Adrenal gland (tissue), 12 donors: ENCODE data around the gene CAMK2G. TPM values are rescaled to one million over a fixed set of nuclear protein-coding genes. Genes with fewer than 3 reads are reported as not detected.

Experiments
- DNase-seq, 7 donors: peaks; one replicate each; pipeline ENCODE4 v3.0.0-alpha.2; 2019 to 2020
- H3K27ac ChIP-seq, 5 donors: fragments of 200-600 bp; sonication (generic) in 4 of 5; 1 replicate in 3 of 5; 2 replicates in 2 of 5; pipeline versions ENCODE4 v1.5.1 to v1.8.0; 2016 to 2020; ENCODE audit warnings: mild to moderate bottlenecking in 1 of 5
- H3K27me3 ChIP-seq: fragments of 200-600 bp; 2 replicates; pipeline ENCODE4 v1.8.0; 2021
- H3K36me3 ChIP-seq, 2 donors: fragments of 200-600 bp; replicated peaks in 1 of 2; 1 replicate in 1 of 2; 2 replicates in 1 of 2; pipeline versions ENCODE4 v1.5.1 to v1.8.0; 2018 to 2022
- H3K4me1 ChIP-seq, 2 donors: fragments of 200-600 bp; replicated peaks in 1 of 2; 1 replicate in 1 of 2; 2 replicates in 1 of 2; pipeline versions ENCODE4 v1.5.1 to v1.8.0; 2018 to 2021
- H3K4me3 ChIP-seq, 4 donors: fragments of 200-600 bp; sonication (generic) in 3 of 4; one replicate each; pipeline ENCODE4 v1.5.1; 2016 to 2018
- H3K9me3 ChIP-seq, 3 donors: fragments of 200-600 bp; sonication (generic) in 1 of 3; replicated peaks in 1 of 3; 1 replicate in 2 of 3; 2 replicates in 1 of 3; pipeline versions ENCODE4 v1.5.1 to v1.8.0; 2016 to 2021
- CTCF ChIP-seq, 6 experiments: fragments of 450-650 bp in 4 of 6; fragments of 200-600 bp in 2 of 6; sonication (generic) in 1 of 6; IDR thresholded peaks; 1 replicate in 5 of 6; 2 replicates in 1 of 6; pipeline versions ENCODE4 v1.5.1 to v1.8.0; 2016 to 2021; ENCODE audit warnings: antibody characterized with exemption in 6 of 6, mild to moderate bottlenecking in 2 of 6, moderate library complexity in 1 of 6
- POLR2A ChIP-seq, 2 donors: fragments of 450-650 bp; IDR thresholded peaks; one replicate each; pipeline ENCODE4 v1.6.1; 2017; ENCODE audit warnings: antibody characterized with exemption in 2 of 2, mild to moderate bottlenecking in 2 of 2, moderate library complexity in 1 of 2
- WGBS, 4 donors: extraction: QIAGEN DNeasy Blood & Tissue Kit in 2 of 4; methylation state at CpG; one replicate each; pipeline versions ENCODE4 v1.1.5 to v1.1.7; 2013 to 2017; 5-methylcytosine and 5-hydroxymethylcytosine counted together
- intact Hi-C, 2 donors: fragments of 100-400 bp; cut with DNase I; formaldehyde crosslinking; loops; one replicate each; pipeline versions ENCODE4 v1.14.1 to v1.15.0; 2022 to 2023
- polyA plus RNA-seq, 3 donors: library from polyadenylated mRNA; stranded (reverse); fragments of 200-250 nt in 2 of 3; fragments of 350-450 nt in 1 of 3; fragmentation: Illumina TruSeq in 1 of 3; extraction: RNeasy Lipid Tissue Mini Kit (QIAGEN cat#74804) in 1 of 3; gene quantifications; one replicate each; pipeline ENCODE4 v1.2.3, GENCODE V29; 2013 to 2014
- total RNA-seq, 9 donors: library from RNA; depleted of rRNA in 4 of 9; stranded (reverse); fragments of >200 nt in 4 of 9; fragments of 120-200 nt in 1 of 9; fragmentation: NEBNext Ultra II Directional in 1 of 9; extraction: Animal tissue kit (Norgen Biotek cat#: 25700) in 1 of 9; gene quantifications; one replicate each; pipeline versions ENCODE4 v1.1.0 to v1.2.4, GENCODE V29; 2013 to 2023
- donor health status: healthy with polysubstance abuse.
- donor health status: Bipolar disorder and iron deficiency.
- donor health status: DM: yes; HTN: yes; CAD: no.
- donor health status: DM: no; HTN: no; CAD: no.
- donor health status: DM: no; HTN: no; CAD: no.
- donor health status: DM: yes; HTN: yes; CAD: no.

CAMK2G gene
- total and polyA plus RNA-seq, 12 donors: 12.7 to 27.3 (median 19.7) TPM

DNA sequence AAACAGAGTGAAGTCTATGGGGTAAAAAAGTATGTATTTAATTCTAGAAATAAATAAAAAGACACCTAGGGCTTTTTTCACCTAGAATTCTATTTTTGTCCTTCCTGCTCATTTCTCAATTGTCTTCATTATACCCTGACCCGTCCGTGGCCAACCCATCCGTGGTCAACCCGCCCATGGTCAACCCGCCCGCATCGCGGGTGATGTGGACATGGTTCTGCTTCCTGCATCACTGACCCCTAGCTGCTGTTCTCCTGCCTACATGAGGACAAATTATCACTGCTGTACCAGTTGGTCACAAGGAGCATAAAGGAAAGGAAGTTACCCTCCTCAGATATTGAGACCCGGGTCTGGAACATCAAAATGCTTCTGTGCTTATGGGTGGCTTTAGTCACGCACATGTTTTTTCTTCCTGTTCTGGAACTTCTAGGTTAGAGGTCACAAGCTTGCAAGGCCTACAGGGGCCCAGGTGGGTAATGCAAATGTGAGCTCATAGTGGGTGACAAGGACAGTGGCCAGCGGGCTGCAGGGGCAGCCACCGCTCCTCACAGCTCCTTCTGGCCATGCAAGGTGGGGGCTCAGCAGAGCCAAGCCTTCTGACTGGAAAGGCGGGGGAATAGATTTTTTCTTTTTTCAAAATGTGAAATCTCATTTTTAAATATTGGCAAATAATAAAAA, 15.5 kb downstream of the CAMK2G start:
- 80 to 84% (median 82%) methylated on average over 13 of the region's 13 CpGs for WGBS, 4 donors
- intact Hi-C loops: no loop called here
- Histone ChIP-seq H3K4me3 (no peak overlapping the region), H3K27me3 (no peaks in the 10 kb centered on the region), H3K36me3 (peaks cover 0 to 22% of the 10 kb centered on the region in 2 donors), H3K9me3 (no peaks in the 10 kb centered on the region), H3K4me1 (no peaks in the 10 kb centered on the region), H3K27ac (peak overlapping the region in 1 of 5 donors; percentile 13)
- DNase-seq: no peak
- TF ChIP-seq CTCF (IDR thresholded peaks at IDR 0.05) (no peak), POLR2A (IDR thresholded peaks at IDR 0.05) (no peak)

- no peak for DNase-seq
- Histone ChIP-seq H3K36me3 (peaks cover 0 to 29% of the 10 kb centered on the region in 2 donors), H3K4me3 (no peak overlapping the region)
These were observed 16.2 kb downstream of the CAMK2G start for GRCh38 chr10:73858013-73858708.

GRCh38 chr10:73857446-73857845, 16.9 kb downstream of the CAMK2G start:
- Histone ChIP-seq H3K9me3 (no peaks in the 10 kb centered on the region), H3K4me1 (no peaks in the 10 kb centered on the region), H3K4me3 (no peak overlapping the region), H3K27me3 (no peaks in the 10 kb centered on the region), H3K36me3 (peaks cover 0 to 34% of the 10 kb centered on the region in 2 donors), H3K27ac (no peak overlapping the region)
- TF ChIP-seq CTCF (IDR thresholded peaks at IDR 0.05) (no peak), POLR2A (IDR thresholded peaks at IDR 0.05) (no peak)
- intact Hi-C loops: no loop called here
- 82 to 93% (median 90%) methylated on average over 7 to 10 of the region's 10 CpGs for WGBS, 4 donors
- no peak for DNase-seq

More at GRCh38 chr10:73858013-73858708, 16.2 kb downstream of the CAMK2G start:
- H3K27me3 ChIP-seq: no peaks in the 10 kb centered on the region
- H3K4me1 ChIP-seq: no peaks in the 10 kb centered on the region
- H3K27ac ChIP-seq: no peak overlapping the region
- intact Hi-C loops: no loop called here
- WGBS, 4 donors: 85 to 87% (median 86%) methylated on average over 12 of the region's 12 CpGs
- H3K9me3 ChIP-seq: no peaks in the 10 kb centered on the region
- TF ChIP-seq POLR2A (IDR thresholded peaks at IDR 0.05) (no peak), CTCF (IDR thresholded peaks at IDR 0.05) (no peak)

DNA sequence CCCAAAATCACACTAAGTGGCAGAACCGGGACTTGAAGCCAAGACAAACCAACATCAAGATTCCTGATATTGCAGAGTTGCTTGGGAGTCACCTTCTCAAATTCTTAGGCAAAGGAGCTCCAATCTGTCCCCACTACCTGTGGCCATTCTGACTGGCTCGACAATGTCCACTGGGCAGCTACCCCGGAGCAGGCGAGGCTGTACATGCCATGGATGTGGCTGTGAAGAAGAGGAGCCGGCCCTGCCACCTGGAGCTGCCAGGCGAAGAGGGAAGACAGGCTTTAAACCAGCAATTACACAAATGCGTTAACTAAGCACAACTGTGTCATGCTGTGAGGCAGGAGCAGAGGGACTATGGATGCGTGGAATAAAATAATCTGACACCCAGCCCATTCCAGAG, 18.1 kb downstream of the CAMK2G start:
- intact Hi-C loops: no loop called here
- peaks cover 0 to 34% of the 10 kb centered on the region in 2 donors for H3K36me3 ChIP-seq
- H3K4me3 ChIP-seq: no peak overlapping the region
- H3K4me1 ChIP-seq: no peaks in the 10 kb centered on the region
- 89 to 95% (median 93%) methylated on average over 3 to 8 of the region's 8 CpGs for WGBS, 4 donors
- H3K9me3 ChIP-seq: no peaks in the 10 kb centered on the region
- DNase-seq: no peak
- no peaks in the 10 kb centered on the region for H3K27me3 ChIP-seq
- TF ChIP-seq CTCF (IDR thresholded peaks at IDR 0.05): no peak
- TF ChIP-seq POLR2A (IDR thresholded peaks at IDR 0.05): no peak
- H3K27ac ChIP-seq: no peak overlapping the region
